Left renal cortex interstitium (tissue), 4 donors: ENCODE results near the gene PPP1R12A. TPM values are rescaled to one million over a fixed set of nuclear protein-coding genes. Genes with fewer than 3 reads are reported as not detected.
A peak's percentile ranks its signal among the peaks of the same experiment; 100 is the strongest.
"Not testable (repeated sequence)": the region's sequence is repeated elsewhere in the genome, so short reads cannot be mapped to it uniquely, and the experiment has no call there.

Experiments
- DNase-seq, 4 donors: peaks; one replicate each; pipeline ENCODE4 v3.0.0-alpha.2; 2013; ENCODE audit warnings: low read depth in 4 of 4, low spot score in 2 of 4, missing footprints in 1 of 4
- polyA plus RNA-seq, 4 donors: library from polyadenylated mRNA; unstranded; fragments of 120-200 nt; gene quantifications; one replicate each; pipeline ENCODE4 v1.2.1, GENCODE V29; 2013; ENCODE audit not compliant: insufficient read length in 4 of 4

The PPP1R12A gene
- polyA plus RNA-seq, 4 donors, result 90.9 to 115 (median 102) TPM

GRCh38 chr12:79897617-79898016 lies 37.3 kb downstream of the PPP1R12A start:
- no peak for DNase-seq

GRCh38 chr12:79895804-79896203 lies 39.1 kb downstream of the PPP1R12A start:
- DNase-seq, result no peak

- no peak for DNase-seq
Observed at GRCh38 chr12:79895071-79895470, 39.8 kb downstream of the PPP1R12A start.

DNA sequence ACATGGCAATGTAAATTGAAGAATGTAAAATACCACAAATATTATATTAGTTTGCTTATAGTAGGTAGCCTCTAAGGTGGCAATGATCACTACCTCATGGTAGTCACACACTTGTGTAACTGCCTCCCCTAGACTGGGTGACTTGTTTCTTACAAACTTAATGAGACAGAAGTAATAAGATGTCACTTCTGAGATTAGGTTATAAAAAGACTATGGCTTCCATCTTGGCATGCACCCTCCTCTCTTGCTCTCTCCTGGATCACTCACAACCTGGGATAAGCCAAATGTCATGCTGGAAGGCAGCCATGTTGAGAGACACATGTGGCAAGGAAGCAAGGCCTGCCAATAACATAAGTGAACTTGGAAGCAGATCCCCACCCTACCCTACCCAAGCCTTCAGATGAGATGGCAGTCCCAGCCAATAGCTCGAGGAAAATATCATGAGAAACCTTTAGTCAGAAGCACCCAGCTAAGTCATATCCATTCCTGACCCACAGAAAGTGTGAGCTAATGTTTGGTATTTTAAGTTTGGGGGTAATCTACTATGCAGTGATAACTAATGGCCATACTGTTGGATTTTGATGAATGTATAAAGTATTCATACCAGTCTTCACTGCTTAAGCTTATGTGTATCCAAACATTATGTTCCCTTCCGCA lies 43.3 kb downstream of the PPP1R12A start:
- no peak for DNase-seq

DNA sequence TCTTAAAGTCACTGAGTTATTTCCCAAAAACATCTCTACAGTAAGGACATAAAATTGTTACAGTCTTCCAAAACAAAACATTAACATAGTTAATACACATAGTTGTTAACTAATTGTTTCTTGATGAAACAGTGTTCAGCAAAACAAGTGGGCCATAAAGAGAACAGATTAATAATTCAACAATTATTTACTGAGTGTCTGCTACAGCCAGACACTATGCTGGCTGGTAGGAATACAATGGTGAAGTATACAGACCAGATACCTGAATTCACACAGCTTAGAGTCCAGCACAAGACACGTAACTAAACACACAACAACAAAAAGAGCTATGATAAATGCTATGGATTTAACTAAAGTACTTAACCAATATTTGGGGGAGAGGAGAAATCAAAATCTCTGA lies 47.0 kb downstream of the PPP1R12A start:
- DNase-seq, result no peak

DNA sequence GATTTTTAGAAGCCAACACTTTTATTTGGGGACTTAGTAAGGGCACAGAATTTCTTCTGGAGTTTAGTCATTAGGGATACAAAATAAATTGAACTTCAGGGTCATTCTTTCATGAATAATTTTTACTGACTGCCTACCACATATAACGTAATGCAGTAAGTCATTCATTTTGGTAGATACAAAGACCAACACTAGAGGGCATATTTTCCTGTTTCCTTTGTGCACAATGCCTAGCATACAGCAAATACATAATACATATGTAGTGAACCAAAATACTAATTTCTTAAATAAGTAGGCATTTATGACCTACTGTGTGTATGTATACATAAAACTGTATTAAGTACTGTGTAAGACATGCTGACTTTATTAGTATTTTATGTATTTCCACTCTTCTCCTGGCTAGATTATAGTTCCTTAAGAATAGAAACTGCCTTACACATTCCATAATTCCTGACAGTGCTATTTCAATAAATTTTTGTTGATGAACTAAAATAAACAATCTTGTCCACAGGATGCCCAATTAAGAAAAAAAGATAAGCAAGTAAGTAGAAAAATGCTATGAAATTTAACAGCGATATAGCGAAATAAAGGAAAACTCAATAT lies 47.9 kb downstream of the PPP1R12A start:
- DNase-seq, result peak in 1 of 4 donors; percentile 15

DNA sequence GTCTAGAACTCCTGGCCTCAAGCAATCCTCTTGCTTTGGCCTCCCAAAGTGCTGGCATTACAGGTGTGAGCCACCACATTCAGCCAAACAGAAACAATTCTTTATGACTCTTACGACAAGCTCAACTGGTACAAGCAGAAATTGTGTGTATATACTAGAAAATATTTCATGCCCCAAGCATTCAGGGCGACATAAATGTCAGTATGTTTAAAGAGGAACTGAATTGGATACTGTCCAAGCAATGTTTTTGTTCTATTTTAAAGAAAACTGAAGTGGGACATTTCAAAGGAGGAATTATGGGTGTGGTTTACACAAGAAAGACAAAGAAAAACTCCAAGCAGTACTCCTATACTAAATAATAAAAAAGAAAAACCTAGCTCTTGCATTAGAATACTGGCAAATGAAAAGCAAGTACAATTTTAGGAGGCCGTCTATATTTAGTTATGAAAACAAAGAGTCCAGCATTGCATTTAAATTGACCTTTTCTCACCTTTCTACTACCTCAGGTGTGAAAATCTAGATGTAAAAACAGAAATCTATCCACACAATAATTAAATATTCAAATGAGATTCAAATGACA lies 48.9 kb downstream of the PPP1R12A start:
- DNase-seq, result no peak

- DNase-seq, result no peak
Observed at GRCh38 chr12:79884401-79885006, 50.4 kb downstream of the PPP1R12A start.

DNA sequence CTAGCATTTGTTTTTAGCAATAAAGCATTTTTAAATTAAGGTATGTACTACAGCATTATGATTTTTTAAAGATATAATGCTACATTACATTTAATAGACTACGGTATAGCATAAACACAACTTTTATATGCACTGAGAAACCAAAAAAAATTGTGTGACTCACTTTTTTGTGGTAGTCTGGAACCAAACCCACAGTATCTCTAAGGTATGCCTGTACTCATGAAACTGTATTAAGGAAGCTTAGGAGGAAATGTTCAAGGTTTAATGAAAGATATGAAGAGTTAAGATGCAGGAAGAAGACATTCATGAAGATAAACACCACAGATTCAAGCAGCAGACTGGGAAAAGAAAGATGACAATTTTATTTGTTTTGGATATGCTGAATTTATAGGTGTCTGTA lies 51.7 kb downstream of the PPP1R12A start:
- DNase-seq, result no peak

DNA sequence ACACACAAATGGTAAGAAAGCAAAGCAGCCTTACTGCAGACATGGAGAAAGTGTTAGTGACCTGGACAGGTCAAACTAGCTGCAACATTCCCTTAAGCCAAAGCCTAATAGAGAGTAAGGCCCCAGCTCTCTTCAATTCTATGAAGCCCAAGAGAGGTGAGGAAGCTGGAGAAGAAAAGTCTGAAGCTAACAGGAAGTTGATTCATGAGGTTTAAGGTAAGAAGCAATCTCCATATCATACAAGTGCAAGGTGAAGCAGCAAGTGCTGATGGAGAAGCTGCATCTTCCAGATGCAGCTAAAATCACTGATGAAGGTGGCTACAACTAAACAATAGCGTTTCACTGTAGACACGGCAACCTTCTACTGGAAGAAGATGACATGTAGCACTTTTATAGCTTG lies 53.5 kb downstream of the PPP1R12A start:
- DNase-seq, result no peak

DNA sequence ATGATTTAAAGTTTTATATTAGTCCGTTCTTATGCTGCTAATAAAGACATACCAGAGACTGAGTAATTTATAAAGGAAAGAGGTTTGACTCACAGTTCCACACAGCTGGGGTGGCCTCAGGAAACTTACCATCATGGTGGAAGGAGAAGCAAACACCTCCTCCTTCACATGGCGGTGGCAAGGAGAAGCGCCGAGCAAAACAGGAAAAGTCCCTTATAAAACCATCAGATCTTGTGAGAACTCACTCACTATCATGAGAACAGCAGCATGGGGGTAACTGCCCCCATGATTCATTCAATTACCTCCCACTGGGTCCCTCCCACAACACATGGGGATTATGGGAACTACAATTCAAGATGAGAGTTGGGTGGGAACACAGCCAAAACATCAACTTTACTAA lies 56.4 kb downstream of the PPP1R12A start:
- DNase-seq, result not testable (repeated sequence)

GRCh38 chr12:79877246-79877645 lies 57.7 kb downstream of the PPP1R12A start:
- no peak for DNase-seq

GRCh38 chr12:79874665-79875064 lies 60.2 kb downstream of the PPP1R12A start:
- no peak for DNase-seq

- no peak for DNase-seq
Observed at GRCh38 chr12:79873201-79873600, 61.7 kb downstream of the PPP1R12A start.

- DNase-seq, result no peak
Observed at GRCh38 chr12:79871621-79872020, 63.3 kb downstream of the PPP1R12A start.

DNA sequence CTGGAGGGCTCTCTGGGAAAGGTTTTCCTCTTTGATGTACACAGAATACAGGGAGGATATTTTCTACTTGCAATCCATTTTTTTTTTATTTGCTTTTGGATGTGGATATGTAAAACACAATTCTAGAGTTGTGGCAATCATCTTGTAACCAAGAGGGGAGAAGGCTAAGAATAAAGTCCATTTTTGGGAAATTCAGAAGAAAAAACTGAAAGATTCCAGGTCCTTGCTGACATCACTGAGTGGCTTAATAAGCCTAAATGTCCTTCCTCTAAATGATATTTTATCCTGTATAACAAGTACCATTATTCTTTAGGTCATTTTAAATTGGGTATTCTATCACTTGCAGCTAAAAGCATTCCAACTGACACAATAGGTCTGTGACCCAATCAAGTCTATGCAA lies 64.0 kb downstream of the PPP1R12A start:
- DNase-seq, result no peak

DNA sequence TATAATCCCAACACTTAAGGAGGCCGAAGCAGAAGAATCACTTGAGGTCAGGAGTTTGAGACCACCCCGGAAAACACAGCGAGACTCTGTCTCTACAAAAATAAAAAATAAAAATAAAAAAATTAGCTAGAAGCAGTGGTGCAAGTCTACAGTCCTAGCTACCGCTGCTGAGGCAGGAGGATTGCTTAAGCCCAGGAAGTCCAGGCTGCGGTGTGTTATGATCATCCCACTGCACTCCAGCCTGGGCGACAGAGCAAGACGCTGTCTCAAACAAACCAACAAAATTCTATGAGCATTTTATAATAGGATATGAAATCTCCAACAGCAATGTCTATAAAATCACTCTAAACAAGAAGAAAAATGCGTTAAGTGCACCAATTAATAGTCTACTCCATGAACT lies 75.3 kb downstream of the PPP1R12A start:
- no peak for DNase-seq

- no peak for DNase-seq
Observed at GRCh38 chr12:79858518-79858917, 76.4 kb downstream of the PPP1R12A start.

DNA sequence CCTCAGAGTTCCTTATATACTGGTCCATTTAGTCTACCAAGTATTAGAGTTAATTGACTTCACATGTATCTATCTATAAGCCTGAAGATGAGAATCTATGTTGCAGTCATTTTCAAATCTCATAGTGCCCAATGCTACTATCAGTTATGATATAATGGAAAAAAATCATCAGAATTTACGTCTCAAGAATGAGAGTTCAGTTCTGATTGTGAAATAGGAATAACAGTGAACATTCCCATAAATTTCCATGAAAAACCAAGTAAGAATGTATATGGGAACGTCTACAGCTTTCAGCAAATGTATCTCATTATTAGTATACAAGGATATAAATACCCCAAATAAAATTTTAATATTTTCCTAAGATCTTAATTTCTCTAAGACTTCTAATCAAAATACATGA lies 77.2 kb downstream of the PPP1R12A start:
- DNase-seq, result no peak

GRCh38 chr12:79850610-79851299 lies 84.1 kb downstream of the PPP1R12A start:
- no peak for DNase-seq

DNA sequence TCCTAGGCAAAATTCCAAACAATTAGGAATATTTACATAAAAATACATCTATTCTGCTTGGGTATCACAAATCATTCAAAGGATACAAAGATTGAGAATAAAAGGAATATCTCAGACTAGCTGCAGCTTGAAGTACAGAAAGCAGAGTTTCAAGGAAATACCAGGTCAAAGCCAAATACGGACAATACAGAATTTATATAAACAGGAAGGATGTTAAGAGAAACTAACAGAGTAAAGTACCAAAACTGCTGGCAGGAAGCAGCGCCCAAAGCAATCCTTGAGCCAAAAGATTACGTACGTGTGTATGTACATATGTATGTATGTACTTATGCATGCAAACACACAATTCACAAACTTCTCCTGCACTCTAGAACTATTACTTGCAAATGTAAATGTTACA lies 86.6 kb downstream of the PPP1R12A start:
- DNase-seq, result no peak
